IMR-90 (cell line): ENCODE data around the gene CLPTM1. TPM values are rescaled to one million over a fixed set of nuclear protein-coding genes. Genes with fewer than 3 reads are reported as not detected.

Experiments
- ATAC-seq: fragments of 200-7000 bp; cut with Tn5 transposase; 2 replicates; pipeline ENCODE4 v1.9.1; 2020; ENCODE audit warnings: low read depth, mild to moderate bottlenecking, moderate library complexity
- BruUV-seq: library from RNA; stranded (reverse); fragments of 400-500 nt; replicated peaks from 2 replicates; lab custom pipeline; 2021; lab: Mats Ljungman, UMichigan
- CTCF ChIA-PET: fragments of 300-600 bp; formaldehyde crosslinking; extraction: SDS; loops from one replicate; lab custom pipeline; 2021; ENCODE audit warnings: antibody characterized with exemption; lab: Yijun Ruan, JAX
- POLR2A ChIA-PET: fragments of 300-600 bp; sonication (Branson Sonifier 250); formaldehyde crosslinking; loops from one replicate; lab custom pipeline; 2022; ENCODE audit warnings: antibody characterized with exemption; ENCODE audit not compliant: unreplicated experiment; lab: Charles Lee
- DNase-seq: peaks from one replicate; pipeline ENCODE4 v3.0.0; 2013
- H2AFZ ChIP-seq: replicated peaks from 2 replicates; pipeline ENCODE3; 2013; ENCODE audit warnings: low read length, mild to moderate bottlenecking; ENCODE audit not compliant: poor library complexity
- H2AK5ac ChIP-seq: 2 replicates; pipeline ENCODE4 v1.6.1; 2013; ENCODE audit warnings: low read depth, low read length, inconsistent platforms
- H2AK9ac ChIP-seq: replicated peaks from 2 replicates; pipeline ENCODE3; 2013; ENCODE audit warnings: mild to moderate bottlenecking, low read depth, low read length, moderate library complexity; ENCODE audit not compliant: poor library complexity
- H2BK120ac ChIP-seq: 2 replicates; pipeline ENCODE4 v1.6.1; 2013; ENCODE audit warnings: low read depth, low read length, inconsistent platforms
- H2BK15ac ChIP-seq: 3 replicates; pipeline ENCODE4 v1.6.1; 2013; ENCODE audit warnings: low read depth, low read length, inconsistent platforms
- H2BK20ac ChIP-seq: 2 replicates; pipeline ENCODE4 v1.6.1; 2013; ENCODE audit warnings: low read depth, mild to moderate bottlenecking, inconsistent platforms, low read length, moderate library complexity
- H2BK5ac ChIP-seq: 2 replicates; pipeline ENCODE4 v1.6.1; 2013; ENCODE audit warnings: mild to moderate bottlenecking, low read depth, low read length, inconsistent platforms; ENCODE audit not compliant: poor library complexity, severe bottlenecking
- H3K14ac ChIP-seq: replicated peaks from 2 replicates; pipeline ENCODE4 v1.6.1; 2013; ENCODE audit warnings: low read depth, low read length, inconsistent platforms
- H3K18ac ChIP-seq: 2 replicates; pipeline ENCODE4 v1.6.1; 2013; ENCODE audit warnings: low read depth, low read length, control low read depth
- H3K23ac ChIP-seq: 2 replicates; pipeline ENCODE4 v1.6.1; 2013; ENCODE audit warnings: low read depth, low read length, inconsistent platforms
- H3K27ac ChIP-seq: 2 replicates; pipeline ENCODE4 v1.5.1; 2013; ENCODE audit warnings: mild to moderate bottlenecking, control low read depth, low read length; ENCODE audit not compliant: insufficient read depth
- H3K27me3 ChIP-seq: 2 replicates; pipeline ENCODE4 v1.6.1; 2013; ENCODE audit warnings: low read length; ENCODE audit not compliant: control insufficient read depth, insufficient read depth
- H3K36me3 ChIP-seq: 2 replicates; pipeline ENCODE4 v1.6.1; 2013; ENCODE audit warnings: low read length, mixed read lengths; ENCODE audit not compliant: control insufficient read depth, insufficient read depth
- H3K4ac ChIP-seq: 2 replicates; pipeline ENCODE4 v1.6.1; 2013; ENCODE audit warnings: low read depth, low read length, inconsistent platforms
- H3K4me1 ChIP-seq: 2 replicates; pipeline ENCODE4 v1.6.1; 2013; ENCODE audit warnings: low read length, mixed read lengths; ENCODE audit not compliant: control insufficient read depth, insufficient read depth
- H3K4me2 ChIP-seq: 2 replicates; pipeline ENCODE4 v1.6.1; 2013; ENCODE audit warnings: low read depth, mild to moderate bottlenecking, control low read depth, low read length, moderate library complexity
- H3K4me3 ChIP-seq: 2 replicates; pipeline ENCODE4 v1.5.1; 2013; ENCODE audit warnings: low read depth, mild to moderate bottlenecking, control low read depth, low read length, moderate library complexity; ENCODE audit not compliant: insufficient read depth
- H3K56ac ChIP-seq: 2 replicates; pipeline ENCODE4 v1.6.1; 2013; ENCODE audit warnings: low read length, inconsistent platforms; ENCODE audit not compliant: insufficient read depth; ENCODE audit errors: extremely low read depth
- H3K79me1 ChIP-seq, 2 experiments: 2 replicates each; pipeline ENCODE4 v1.6.1; 2013; ENCODE audit warnings: low read length in 2 of 2, inconsistent platforms in 1 of 2, low read depth in 1 of 2
- H3K9ac ChIP-seq: 2 replicates; pipeline ENCODE4 v1.6.1; 2013; ENCODE audit warnings: low read depth, low read length, control low read depth
- H3K9me1 ChIP-seq: 2 replicates; pipeline ENCODE4 v1.6.1; 2013; ENCODE audit warnings: low read length, inconsistent platforms; ENCODE audit not compliant: insufficient read depth
- H3K9me3 ChIP-seq: 2 replicates; pipeline ENCODE4 v1.6.1; 2013; ENCODE audit warnings: low read length; ENCODE audit not compliant: control insufficient read depth, insufficient read depth
- H4K20me1 ChIP-seq: 2 replicates; pipeline ENCODE4 v1.6.1; 2013; ENCODE audit warnings: low read length, inconsistent platforms; ENCODE audit not compliant: insufficient read depth
- H4K5ac ChIP-seq: 2 replicates; pipeline ENCODE4 v1.6.1; 2013; ENCODE audit warnings: mild to moderate bottlenecking, low read depth, low read length, control low read depth
- H4K8ac ChIP-seq, 2 experiments: 2 replicates each; pipeline ENCODE4 v1.6.1; 2013; ENCODE audit warnings: low read depth in 2 of 2, low read length in 2 of 2, control low read depth in 1 of 2, inconsistent platforms in 1 of 2
- H4K91ac ChIP-seq: 2 replicates; pipeline ENCODE4 v1.6.1; 2013; ENCODE audit warnings: low read depth, low read length, inconsistent platforms; ENCODE audit not compliant: insufficient read depth
- BHLHE40 ChIP-seq: fragments of 150-350 bp; IDR thresholded peaks from 2 replicates; pipeline ENCODE4 v1.6.1; 2016; ENCODE audit warnings: mild to moderate bottlenecking, low read depth, low read length
- CEBPB ChIP-seq: IDR thresholded peaks from 2 replicates; pipeline ENCODE4 v1.6.1; 2012; ENCODE audit warnings: low read depth, low read length, improper control_type of control experiment
- CHD1 ChIP-seq: IDR thresholded peaks from 2 replicates; pipeline ENCODE4 v1.6.1; 2012; ENCODE audit warnings: low read depth, low read length, improper control_type of control experiment
- CTCF ChIP-seq: conservative IDR thresholded peaks from 2 replicates; pipeline ENCODE4 v1.5.1; 2012; ENCODE audit warnings: mild to moderate bottlenecking, low read depth, low read length, improper control_type of control experiment
- ELK1 ChIP-seq: fragments of 150-350 bp; IDR thresholded peaks from 2 replicates; pipeline ENCODE4 v1.6.1; 2016; ENCODE audit warnings: low read depth, mild to moderate bottlenecking, low read length, moderate library complexity, borderline replicate concordance
- FOS ChIP-seq: fragments of 150-350 bp; IDR thresholded peaks from 2 replicates; pipeline ENCODE4 v1.6.1; 2016; ENCODE audit warnings: low read depth, low read length
- MAFK ChIP-seq: IDR thresholded peaks from 2 replicates; pipeline ENCODE4 v1.6.1; 2012; ENCODE audit warnings: low read depth, low read length, improper control_type of control experiment
- MAZ ChIP-seq: IDR thresholded peaks from 2 replicates; pipeline ENCODE4 v1.6.1; 2012; ENCODE audit warnings: low read depth, mild to moderate bottlenecking, low read length, improper control_type of control experiment, moderate library complexity, borderline replicate concordance
- MXI1 ChIP-seq: IDR thresholded peaks from 2 replicates; pipeline ENCODE4 v1.6.1; 2012; ENCODE audit warnings: low read depth, mild to moderate bottlenecking, low read length, moderate library complexity, borderline replicate concordance
- NFE2L2 ChIP-seq: fragments of 150-350 bp; IDR thresholded peaks from 2 replicates; pipeline ENCODE4 v1.6.1; 2016; ENCODE audit warnings: low read depth, mild to moderate bottlenecking, low read length
- POLR2A ChIP-seq: IDR thresholded peaks from 2 replicates; pipeline ENCODE4 v1.6.1; 2012; ENCODE audit warnings: mild to moderate bottlenecking, low read depth, low read length
- RAD21 ChIP-seq: IDR thresholded peaks from 2 replicates; pipeline ENCODE4 v1.6.1; 2012; ENCODE audit warnings: low read length, improper control_type of control experiment
- RCOR1 ChIP-seq: IDR thresholded peaks from 2 replicates; pipeline ENCODE4 v1.6.1; 2012; ENCODE audit warnings: mild to moderate bottlenecking, low read length, improper control_type of control experiment; ENCODE audit not compliant: insufficient replicate concordance
- RFX5 ChIP-seq: IDR thresholded peaks from 2 replicates; pipeline ENCODE4 v1.8.0; 2012; ENCODE audit warnings: low read depth, mild to moderate bottlenecking, low read length, moderate library complexity
- SMC3 ChIP-seq: fragments of 150-350 bp; IDR thresholded peaks from 2 replicates; pipeline ENCODE4 v1.6.1; 2016; ENCODE audit warnings: low read depth, mild to moderate bottlenecking, antibody characterized with exemption, low read length, moderate library complexity
- USF2 ChIP-seq: fragments of 150-350 bp; IDR thresholded peaks from 2 replicates; pipeline ENCODE4 v1.6.1; 2017; ENCODE audit warnings: mild to moderate bottlenecking, antibody characterized with exemption, low read length, low read depth
- WGBS, 2 experiments: methylation state at CpG; one replicate each; pipeline versions ENCODE4 v1.1.5 to v1.1.7; 2013; ENCODE audit warnings: missing lambda C conversion rate in 2 of 2; ENCODE audit not compliant: insufficient read length in 1 of 2; ENCODE audit errors: extremely low coverage in 2 of 2; 5-methylcytosine and 5-hydroxymethylcytosine counted together
- dilution Hi-C: fragments of 300-500 bp; cut with HindIII; formaldehyde crosslinking; loops from one replicate; pipeline ENCODE4 v1.14.3; 2018; ENCODE audit warnings: low sequenced_read_pairs; ENCODE audit not compliant: unreplicated experiment
- in situ Hi-C: fragments of 300-500 bp; cut with MboI; formaldehyde crosslinking; loops from 3 replicates; pipeline ENCODE4 v1.14.3; 2019; ENCODE audit warnings: low sequenced_read_pairs, inconsistent platforms, mixed read lengths
- intact Hi-C: fragments of 100-400 bp; cut with micrococcal nuclease; formaldehyde crosslinking; loops from 2 replicates; pipeline ENCODE4 v1.10.0; 2022
- polyA plus RNA-seq, 3 experiments: library from polyadenylated mRNA; depleted of rRNA; stranded (reverse); fragments of >200 nt; gene quantifications; 2 replicates each; pipeline ENCODE4 v1.2.3, GENCODE V29; 2012; ENCODE audit warnings: low replicate concordance in 1 of 3
- total RNA-seq: library from RNA; depleted of rRNA; stranded (reverse); fragments of >200 nt; gene quantifications from 2 replicates; pipeline ENCODE4 v1.2.3, GENCODE V29; 2012

The CLPTM1 gene
- total and polyA plus RNA-seq, 2 of the 4 experiments (the other 2 are of a cell fraction), result 23.8 to 88.8 TPM

GRCh38 chr19:44993926-44994537 lies 38.9 kb downstream of the CLPTM1 start:
- H4K8ac ChIP-seq, result no peak overlapping the region
- CTCF ChIA-PET, result no interaction called here
- no peak overlapping the region for H3K4me3 ChIP-seq
- no peak overlapping the region for H3K23ac ChIP-seq
- ATAC-seq, result no peak
- H3K9me3 ChIP-seq, result no peaks in the 10 kb centered on the region
- no peak overlapping the region for H2BK15ac ChIP-seq
- in situ Hi-C loops, result no loop called here
- POLR2A ChIA-PET, result no interaction called here
- peak overlapping the region; percentile 31 for H2AK9ac ChIP-seq
- H3K9ac ChIP-seq, result no peak overlapping the region
- H3K4me2 ChIP-seq, result no peak overlapping the region
- WGBS, 2 experiments, result 100% methylated on average over 3 of the region's 12 CpGs; no CpG with 5 or more reads in 1 of the 2 experiments
- H2BK5ac ChIP-seq, result no peak overlapping the region
- peaks cover 5% of the 10 kb centered on the region; the same call in 1 of the 2 replicates for H3K9me1 ChIP-seq
- H3K27me3 ChIP-seq, result no peaks in the 10 kb centered on the region
- H3K27ac ChIP-seq, result no peak overlapping the region
- no peak overlapping the region for H3K14ac ChIP-seq
- no peak overlapping the region for H2AFZ ChIP-seq
- H4K5ac ChIP-seq, result no peak overlapping the region
- DNase-seq, result no peak
- H2BK120ac ChIP-seq, result no peak overlapping the region
- H2AK5ac ChIP-seq, result no peak overlapping the region
- H3K4ac ChIP-seq, result no peak overlapping the region
- H3K79me1 ChIP-seq, result 0 out of 4 replicates have a peak, but pooled peaks cover 0 to 3% of the 10 kb centered on the region in 2 experiments
- H2BK20ac ChIP-seq, result no peak overlapping the region
- H3K56ac ChIP-seq, result no peak overlapping the region
- no peak overlapping the region for H3K18ac ChIP-seq
- H4K91ac ChIP-seq, result no peak overlapping the region
- no peak for TF ChIP-seq RAD21
- no peak for TF ChIP-seq ELK1
- no peak for TF ChIP-seq RCOR1
- no peak for TF ChIP-seq SMC3
- TF ChIP-seq CHD1, result no peak
- TF ChIP-seq RFX5, result no peak
- no peak for TF ChIP-seq POLR2A
- no peak for TF ChIP-seq CTCF
- TF ChIP-seq NFE2L2, result no peak
- no peak for TF ChIP-seq BHLHE40
- no peak for TF ChIP-seq FOS
- no peak for TF ChIP-seq MAFK
- no peak for TF ChIP-seq CEBPB
- no peak for TF ChIP-seq MXI1
- TF ChIP-seq USF2, result no peak
- no peak for TF ChIP-seq MAZ
- H3K4me1 ChIP-seq, result no peaks in the 10 kb centered on the region
- no TSS peak for BruUV-seq
- H4K20me1 ChIP-seq, result peaks cover 7% of the 10 kb centered on the region
- peaks cover 39% of the 10 kb centered on the region for H3K36me3 ChIP-seq
- dilution Hi-C loops, result no loop called here
- intact Hi-C loops, result no loop called here
